Hematopoietic multipotent progenitor cell treated with erythropoietin and hydrocortisone succinate and interleukin-3 and kit ligand, for 17 days (in vitro differentiated cells): ENCODE measurements around the gene TOX2.

Experiments used
- DNase-seq: peaks from one replicate; pipeline ENCODE4 v3.0.0-alpha.2; 2015; ENCODE audit warnings: low spot score

Gene TOX2

GRCh38 chr20:43959079-43959919 is 44.6 kb downstream of the TOX2 start:
- DNase-seq: no peak

DNA sequence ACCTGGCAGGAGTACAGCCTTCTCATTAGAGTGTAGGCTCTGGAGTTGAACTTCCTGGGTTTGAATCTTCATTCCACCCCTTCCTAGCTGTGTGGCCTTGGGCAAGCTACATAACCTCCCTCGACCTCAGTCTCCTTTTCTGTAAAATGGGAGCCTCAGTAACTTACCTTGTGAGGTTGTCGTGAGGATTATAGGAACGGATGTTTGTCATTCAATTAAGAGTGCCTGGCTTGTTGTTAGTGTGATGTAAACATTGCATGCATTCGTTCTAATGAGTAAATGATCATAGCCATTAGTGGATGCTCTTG is 45.2 kb downstream of the TOX2 start:
- DNase-seq: no peak

DNA sequence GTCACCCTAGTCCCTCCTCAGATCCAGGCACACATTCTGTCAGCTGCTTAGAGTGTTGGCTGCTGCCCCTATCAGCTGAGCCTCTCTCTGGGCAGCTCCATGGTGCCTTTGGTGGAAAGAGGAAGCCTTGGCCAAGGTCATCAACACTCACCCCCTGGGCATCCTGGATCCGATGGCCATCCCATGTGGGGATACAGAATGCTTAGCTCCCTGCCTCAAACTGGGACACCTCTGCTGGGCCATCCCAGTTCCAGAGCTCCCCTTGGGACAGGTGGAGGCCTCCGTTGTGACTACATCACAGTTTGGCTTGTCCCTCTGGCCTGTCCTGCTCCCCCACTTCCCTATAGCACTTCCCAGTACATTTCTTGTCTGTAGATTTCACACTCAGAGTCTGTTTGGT is 45.6 kb downstream of the TOX2 start:
- DNase-seq: no peak

DNA sequence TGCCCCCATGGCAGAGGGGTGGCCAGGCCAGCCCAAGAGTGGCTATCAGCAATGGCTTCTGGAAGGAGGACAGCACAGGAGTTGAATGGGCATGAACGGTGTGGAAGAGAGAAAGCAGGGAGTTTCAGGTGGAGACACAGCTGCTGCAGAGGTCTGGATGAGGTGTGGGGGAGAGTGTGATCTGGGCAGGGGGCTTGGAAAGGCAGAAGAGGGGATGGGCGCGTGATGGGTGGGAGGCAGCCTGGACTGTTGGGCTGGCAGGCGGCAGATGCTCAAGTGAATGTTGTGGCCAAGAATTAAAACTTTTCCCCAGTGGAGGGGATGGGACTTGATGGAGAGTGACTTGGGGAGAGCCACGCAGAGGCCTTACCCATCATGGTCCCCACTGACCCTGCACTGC is 46.5 kb downstream of the TOX2 start:
- DNase-seq: no peak

DNA sequence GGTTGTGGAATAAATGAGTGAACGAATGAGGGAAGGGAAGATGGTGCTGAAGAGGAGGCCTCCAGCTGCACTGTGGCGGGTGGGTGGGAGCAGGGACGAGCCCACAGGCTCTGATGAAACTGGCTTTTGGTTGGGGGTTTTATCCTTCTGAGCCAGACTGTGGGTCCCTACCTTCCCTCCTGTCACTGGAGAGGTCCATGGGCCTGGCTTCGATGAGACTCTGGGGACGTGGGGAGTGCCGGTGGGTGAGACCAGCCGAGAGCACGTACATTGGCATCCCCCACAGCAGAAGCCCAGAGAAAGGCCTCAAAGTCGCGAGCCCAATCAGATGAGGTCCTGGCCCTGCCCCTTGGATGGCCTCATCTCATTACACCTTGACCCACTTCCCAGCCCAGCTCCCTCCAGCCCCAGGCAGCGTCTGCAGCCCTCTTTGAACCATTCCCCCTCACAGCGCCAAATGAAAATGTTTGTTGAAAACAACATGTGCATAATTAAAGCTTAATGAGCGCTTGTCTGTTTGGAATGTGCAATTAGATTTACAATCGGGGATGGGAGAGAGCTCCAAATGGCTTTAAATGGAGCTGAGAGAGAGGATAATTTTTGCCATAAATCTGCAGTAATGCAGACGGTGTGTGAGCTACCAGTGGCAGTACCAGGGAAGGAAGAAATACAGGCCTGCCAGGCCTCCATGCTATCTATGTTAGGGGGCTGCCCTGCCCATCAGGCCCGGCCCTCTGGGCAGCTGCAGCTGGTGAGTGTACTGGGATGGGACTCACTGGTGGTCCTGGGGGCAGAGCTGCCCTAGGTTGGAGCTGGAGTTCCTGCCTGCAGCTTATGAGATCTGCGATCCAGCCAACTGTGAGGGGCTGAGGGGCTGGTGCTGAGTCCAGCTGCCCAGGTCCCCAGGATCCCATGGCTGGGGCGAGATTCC is 47.2 kb downstream of the TOX2 start:
- DNase-seq: no peak

DNA sequence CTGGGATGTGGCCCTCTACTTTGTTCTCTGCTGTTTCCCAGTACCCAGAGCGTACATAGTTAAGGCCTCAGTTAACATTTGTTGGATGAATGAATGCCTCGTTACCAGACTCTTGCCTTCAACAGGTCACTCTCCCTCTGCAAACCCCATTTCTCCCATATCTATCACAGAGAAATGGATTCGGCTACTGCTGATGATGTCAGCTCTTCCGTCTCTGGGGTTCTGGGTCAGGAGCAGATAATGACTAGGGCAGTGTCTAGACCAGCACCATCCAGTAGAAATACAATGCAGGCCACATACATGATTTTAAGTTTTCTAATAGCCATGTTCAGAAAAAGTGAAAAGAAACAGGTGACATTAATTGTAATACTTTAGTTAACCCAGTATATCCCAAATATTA is 47.9 kb downstream of the TOX2 start:
- no peak for DNase-seq

GRCh38 chr20:43963233-43963632 is 48.6 kb downstream of the TOX2 start:
- DNase-seq: no peak

DNA sequence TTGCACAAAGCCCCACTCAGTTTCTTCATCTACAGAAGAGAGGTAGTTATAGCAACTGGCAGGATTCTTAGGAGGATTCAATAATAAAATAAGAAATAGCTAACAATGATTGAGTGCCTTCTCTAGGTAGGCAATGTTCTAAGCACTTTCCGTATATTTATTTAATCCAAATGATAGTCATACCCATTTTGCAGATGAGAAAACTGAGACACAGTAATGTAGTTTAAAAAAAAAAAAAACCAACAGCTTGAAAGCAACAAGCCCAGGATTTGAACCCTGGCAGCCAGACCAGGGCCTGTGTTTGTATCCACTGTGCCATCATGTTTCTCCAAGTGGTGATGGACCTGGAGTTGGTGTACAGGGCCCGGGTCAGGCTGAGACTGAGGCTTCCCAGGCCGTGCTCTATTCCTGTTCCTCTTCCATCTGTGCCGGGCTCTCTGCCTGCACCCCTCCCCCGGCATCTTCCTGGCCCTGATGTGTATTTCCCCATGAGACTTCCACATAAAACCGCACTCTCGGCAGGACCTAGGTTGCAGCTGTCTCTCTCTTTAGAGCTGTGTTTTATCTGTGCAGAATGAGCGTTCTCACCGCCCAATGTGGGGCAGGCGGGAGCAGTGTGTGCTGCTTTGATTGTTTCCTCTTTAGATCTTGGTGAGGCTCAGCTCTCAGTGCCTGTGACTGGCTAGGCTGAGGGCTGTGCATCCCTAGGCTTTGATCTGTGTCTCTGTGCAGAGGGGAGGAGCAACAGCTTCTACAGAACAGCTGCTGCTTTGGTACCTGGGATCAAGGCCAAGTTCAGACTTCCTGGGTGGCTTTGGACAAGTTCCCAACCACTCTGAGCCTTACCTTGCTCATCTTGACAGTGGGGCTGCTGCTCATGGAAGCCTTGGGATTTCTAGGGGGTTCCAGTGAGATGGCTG is 49.5 kb downstream of the TOX2 start:
- no peak for DNase-seq

DNA sequence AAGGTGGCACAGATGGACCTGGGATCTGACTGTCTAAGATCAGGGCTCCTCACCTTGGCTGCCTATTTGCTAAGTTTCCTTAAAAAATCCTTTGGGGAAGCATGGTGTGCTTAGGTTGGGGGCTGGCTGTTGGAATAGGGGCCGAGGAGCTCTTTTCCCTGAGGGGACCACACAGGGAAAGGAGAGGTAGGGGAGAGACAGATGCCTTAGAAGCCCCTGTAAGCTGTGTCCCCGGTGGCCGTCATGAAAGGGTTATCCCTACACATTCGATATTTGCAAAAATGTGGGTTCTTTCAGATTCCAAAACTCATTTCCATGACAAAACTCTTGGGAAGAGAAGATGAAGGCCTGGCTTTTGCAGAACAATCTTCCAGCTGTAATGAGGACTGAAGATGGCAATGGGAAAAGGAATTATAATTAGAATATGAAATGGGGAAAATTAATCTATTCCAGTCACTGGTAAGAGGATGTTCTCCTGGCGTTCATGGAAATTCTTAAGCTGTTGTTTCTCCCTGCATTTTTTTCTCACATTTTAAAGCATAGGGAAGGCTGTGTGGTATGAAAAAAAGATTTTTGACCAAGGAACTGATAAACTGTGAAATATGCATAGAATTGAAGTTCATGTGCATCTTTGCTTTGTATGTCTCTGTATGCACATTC is 53.8 kb downstream of the TOX2 start:
- DNase-seq: no peak

- DNase-seq: no peak
Observed at GRCh38 chr20:43969028-43969447, 54.4 kb downstream of the TOX2 start.

DNA sequence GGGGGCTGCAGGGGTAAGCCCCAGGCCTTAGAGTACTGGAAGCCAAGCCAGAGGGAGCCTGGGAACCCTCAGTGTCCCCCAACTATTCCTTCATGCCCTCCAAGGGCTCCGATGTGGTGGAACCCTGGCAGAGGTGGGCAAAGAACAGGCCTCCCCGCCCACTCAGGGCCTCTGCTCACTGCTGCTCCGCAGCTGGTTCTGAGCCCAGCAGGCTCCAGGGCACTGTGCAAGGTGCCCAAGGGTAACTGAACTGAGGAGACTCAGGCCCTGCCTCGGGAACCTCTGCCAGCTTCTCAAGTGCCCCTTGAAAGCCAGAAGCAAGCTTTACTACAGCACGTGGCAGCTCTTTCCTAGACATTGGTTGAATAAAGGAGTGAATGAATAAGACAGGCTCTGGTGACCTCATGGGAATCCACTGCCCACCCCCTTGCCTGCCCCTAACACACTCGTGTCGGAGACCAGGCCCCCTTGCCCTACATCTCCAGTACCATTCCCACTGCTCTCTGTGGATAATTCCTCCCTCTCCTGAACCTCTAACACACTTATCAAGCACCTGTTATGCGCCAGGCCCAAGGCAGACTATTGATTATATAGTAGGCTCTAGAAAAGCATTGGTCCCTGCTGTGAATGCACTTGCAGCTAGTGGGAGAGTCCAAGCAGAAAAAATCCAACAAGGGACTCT is 55.0 kb downstream of the TOX2 start:
- DNase-seq: no peak

DNA sequence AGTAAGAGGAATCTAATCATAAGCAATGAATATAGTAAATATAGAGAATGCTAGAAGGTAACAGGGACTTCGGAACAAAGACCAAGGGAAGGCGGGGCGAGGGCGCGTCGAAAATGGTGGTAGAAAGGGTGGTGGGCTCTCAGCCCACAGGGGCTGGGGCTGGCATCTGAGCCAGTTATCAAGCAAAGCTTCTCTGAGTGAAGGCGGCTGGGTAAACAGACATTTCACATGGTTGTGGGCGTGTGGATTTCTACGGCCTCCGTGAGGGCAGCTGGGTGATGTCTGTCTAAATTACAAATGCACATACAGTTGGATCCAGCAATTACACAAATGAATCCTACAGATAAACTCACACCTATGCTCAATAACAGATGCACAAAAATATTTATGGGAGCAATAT is 56.6 kb downstream of the TOX2 start:
- DNase-seq: no peak

DNA sequence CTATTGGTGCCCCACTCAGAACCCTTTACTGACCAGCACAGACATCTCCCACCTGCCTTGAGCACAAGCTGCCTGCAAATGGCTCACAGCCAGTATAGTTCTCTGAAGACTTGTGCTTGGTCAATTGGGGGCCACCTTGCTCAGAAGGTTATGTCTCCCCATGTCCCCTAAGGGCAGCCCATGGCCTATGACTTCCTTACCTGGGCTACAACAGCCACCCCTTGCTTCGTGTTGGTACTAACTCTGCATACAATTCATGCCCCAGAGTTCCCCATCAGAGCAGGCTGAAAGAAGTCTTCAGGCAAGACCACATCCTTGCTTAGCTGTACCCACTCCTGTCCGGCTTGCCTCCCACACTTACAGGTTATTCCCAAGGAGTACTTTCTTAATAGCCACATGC is 57.4 kb downstream of the TOX2 start:
- no peak for DNase-seq

DNA sequence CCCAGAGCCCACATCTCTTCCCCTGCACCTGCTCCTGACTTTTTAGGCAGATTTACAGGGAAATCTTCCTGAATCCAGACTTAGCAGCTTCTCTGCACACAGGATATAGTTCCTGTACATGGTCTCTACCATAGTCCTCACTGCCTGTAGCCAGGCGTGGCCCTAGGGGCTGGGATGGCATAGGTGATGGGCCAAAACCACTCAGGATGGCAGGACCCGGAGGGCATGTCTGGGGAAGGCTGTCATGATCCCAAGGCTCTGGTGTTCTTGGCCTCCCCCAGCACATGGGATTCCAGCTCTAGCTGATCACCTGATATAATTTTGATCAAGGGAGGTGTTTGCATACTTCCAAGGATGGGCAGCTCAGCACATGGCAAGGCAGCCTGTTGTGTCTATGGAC is 58.0 kb downstream of the TOX2 start:
- no peak for DNase-seq

- no peak for DNase-seq
Observed at GRCh38 chr20:43973231-43973630, 58.6 kb downstream of the TOX2 start.

DNA sequence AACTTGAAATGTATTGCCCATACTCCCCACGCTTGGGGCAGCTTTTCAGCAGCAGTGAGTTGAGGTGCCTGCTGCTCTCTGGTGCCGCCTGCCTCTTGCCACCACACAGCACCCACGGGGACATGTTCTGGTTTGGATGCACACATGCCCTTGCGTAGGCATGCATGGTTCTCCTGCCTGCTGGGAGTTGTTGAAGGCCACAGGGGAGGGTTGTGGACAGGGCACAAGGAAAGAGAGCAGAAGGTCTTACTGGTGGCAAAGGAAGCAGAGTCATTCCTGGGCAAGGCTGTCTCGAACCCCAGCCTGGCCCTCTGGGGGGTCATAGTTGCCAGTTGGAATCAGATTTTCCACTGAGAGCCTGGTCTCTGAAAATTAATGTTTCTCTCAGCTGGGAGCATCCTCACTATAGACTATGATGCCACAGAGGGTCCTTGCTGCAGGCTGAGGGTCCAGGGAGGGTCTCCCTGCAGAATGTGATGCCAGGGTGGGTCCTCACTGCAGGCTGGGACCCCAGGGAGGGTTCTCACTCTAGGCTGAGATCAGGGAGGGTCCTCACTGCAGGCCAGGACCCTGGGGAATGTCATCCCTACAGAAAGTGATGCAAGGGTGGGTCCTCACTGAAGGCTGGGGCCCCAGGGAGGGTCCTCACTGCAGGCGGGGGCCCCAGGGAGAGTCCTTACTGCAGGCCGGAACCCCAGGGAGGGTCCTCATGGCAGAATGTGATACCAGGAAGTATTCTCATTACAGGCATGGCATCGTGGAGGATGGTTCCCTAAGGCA is 59.2 kb downstream of the TOX2 start:
- DNase-seq: no peak

- DNase-seq: no peak
Observed at GRCh38 chr20:43974695-43975094, 60.0 kb downstream of the TOX2 start.

GRCh38 chr20:43975096-43975768 is 60.6 kb downstream of the TOX2 start:
- no peak for DNase-seq

DNA sequence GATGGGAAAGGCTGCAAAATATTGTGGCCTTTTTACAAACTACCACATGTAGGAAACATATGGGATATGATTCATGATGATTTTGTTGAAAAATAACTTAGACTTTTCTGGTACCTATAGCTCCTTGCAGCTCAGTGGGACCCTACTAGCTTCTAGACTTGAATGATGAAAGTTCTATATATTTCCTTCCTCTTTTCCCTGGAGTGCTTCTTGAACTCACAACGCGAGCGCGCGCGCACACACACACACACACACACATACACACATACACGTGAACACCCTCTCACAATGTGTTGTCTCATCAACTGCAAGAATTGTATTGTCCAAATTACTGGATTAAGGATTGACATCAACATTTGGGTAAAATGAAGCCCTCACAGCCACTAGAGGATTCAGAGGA is 61.9 kb downstream of the TOX2 start:
- no peak for DNase-seq

- no peak for DNase-seq
Observed at GRCh38 chr20:43977252-43977651, 62.6 kb downstream of the TOX2 start.
